HG03439 (cell line): Measurements from ENCODE around the gene LRRFIP1.
"Not testable (repeated sequence)": the region's sequence is repeated elsewhere in the genome, so short reads cannot be mapped to it uniquely, and the experiment has no call there.

Experiments used
- ATAC-seq: cut with Tn5 transposase; IDR thresholded peaks from one replicate; pipeline ENCODE4 v1.9.1; 2021; ENCODE audit warnings: mild to moderate bottlenecking, moderate library complexity; ENCODE audit not compliant: unreplicated experiment

The LRRFIP1 gene

DNA sequence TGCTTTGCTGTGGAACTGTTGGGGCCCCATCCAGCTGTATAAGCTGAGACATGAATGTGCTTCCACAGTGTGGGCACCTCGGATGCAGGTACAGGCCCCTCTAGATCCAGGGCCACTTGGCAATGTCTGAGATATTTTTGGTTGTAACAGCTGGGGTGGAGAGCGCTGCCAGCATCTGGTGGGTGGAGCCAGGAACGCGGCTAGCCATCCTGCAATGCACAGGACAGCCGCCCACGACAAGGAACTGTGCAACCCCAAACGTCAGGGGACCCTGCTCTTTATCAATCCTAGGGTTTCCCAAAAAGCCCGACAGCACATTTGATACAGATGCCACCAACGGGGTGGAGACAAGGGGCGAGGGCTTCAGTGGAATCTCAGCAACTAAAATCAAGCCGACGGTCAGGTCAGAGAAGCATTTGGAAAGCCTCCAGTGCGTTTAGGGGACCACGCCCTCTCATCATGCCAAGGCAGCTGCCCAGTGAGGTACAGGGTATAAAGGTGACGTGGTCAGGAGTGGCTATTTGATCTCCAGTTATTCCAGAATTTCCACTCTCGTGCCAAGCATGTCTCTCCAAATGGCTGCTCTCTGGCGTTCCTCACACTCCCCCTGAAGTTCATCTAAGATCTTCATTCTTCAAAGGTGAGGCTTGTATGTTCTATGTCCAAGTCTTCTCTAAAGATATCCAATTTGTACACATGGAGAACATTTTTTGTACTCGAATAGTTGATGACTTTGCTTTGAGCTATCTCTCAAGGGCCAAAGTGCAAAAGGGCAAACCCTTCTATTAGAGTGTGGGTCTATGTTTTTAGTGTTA is 55.7 kb downstream of the LRRFIP1 start:
- no peak for ATAC-seq

DNA sequence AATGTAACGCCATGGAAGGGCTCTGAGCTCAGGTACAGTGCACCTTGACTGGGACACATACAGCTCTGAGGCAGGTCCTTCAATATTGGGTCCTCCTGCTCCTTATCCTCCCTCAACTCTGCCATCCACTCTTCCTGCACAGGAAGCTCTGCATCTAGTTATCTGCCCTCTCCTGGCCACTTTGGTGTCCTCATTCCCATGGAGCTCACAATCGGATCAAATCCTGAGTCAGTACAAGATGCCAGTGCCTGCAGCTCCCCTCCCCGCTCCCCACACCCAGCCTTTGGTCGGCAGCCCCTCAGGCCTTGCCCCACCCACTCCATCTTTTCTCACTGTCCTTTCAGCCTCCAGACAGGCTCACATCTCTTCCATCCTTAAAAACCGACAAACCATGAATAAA is 58.0 kb downstream of the LRRFIP1 start:
- ATAC-seq = no peak

DNA sequence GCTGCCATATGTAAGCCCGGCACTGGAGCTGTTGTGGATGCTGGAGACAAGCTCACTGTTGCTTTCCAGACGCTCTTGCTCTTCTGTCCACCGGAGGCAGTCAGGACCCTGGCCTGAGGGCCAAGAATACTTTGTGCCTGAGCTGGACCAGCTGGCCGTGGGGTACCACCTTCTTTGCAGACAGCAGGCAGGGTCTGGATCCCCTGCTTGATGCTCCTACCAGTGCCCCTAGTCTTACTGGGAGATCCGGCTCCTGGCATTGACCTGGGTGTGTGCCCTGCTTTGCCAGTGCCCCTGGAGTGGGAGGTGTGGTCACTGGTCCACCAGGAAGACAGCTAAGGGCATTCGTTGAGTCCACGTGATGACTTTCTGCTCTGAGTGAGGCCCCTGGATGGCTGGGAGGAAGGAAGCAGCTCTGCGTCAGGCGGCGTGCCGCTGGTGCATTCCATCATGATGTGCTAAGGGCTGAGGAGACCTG is 59.3 kb downstream of the LRRFIP1 start:
- no peak for ATAC-seq

DNA sequence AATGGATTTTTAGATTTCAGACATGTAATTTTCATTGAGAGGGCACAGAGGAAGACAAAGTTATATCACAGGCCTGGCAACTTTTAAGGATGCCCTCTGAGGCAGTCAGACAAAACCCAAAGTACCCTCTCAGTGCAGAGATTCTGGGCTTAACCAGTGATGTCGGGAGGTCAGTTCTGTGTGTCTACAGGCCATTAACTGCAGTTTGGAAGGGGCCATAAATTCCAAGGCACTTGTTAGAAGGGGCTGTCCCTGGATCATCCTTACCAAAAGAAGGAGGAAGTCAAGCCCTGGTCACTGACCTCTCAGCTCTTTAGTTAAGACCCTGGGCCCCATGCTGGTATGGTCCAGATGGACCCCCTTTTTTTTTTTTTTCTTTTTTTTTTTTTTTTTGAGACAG is 60.7 kb downstream of the LRRFIP1 start:
- ATAC-seq = no peak

DNA sequence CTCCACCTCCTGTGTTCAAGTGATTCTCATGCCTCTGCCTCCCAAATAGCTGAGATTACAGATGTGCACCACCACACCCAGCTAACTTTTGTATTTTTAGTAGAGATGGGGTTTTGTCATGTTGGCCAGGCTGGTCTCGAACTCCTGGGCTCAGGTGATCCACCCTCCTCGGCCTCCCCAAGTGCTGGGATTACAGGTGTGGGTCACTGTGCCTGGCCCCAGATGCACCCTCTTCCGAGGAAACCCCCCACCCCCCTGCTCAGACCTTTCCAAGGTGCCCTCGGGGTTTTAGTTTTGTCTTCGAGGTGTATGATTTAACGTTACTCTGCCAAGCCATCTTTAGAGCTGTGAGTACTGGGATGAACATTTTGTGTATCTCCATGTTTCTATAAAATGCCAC is 61.2 kb downstream of the LRRFIP1 start:
- not testable (repeated sequence) for ATAC-seq

DNA sequence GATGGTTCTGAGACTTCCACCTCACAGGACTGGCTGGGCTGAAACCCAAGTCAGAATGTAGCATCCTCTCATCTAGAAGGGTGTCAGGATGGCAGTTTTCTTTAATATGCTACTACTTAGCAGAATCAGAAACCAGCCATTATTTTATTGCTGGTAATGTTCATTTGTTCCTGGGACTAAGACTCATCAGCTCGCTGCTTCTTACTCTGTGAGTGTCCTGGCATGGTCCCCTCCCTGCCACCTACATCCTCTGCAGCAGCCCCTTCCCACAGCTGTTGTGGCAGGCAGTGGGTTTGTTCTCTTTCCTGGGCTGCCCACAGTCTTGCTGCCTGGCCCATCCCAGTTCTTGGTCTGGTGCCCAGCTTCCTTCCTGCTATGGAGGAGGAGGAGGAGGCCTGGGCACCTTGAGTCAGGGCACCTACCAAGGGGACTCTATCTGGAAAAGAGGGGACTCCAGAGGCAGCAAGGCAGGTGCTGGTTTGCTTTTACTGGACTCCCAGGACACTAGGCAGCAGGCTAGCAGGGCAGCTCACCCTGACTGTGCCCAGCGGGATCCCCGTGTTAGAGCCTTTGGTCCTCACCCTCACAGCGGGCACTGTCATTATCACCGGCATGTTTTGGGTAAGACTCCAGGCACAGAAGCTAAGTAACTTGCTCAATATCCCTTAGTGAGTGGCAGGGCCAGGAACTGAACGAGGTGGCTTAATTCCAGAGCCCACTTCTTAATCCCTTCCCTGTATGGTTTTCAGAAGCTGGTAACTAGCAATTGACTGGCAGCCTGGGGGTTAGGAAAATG is 62.1 kb downstream of the LRRFIP1 start:
- ATAC-seq = no peak

DNA sequence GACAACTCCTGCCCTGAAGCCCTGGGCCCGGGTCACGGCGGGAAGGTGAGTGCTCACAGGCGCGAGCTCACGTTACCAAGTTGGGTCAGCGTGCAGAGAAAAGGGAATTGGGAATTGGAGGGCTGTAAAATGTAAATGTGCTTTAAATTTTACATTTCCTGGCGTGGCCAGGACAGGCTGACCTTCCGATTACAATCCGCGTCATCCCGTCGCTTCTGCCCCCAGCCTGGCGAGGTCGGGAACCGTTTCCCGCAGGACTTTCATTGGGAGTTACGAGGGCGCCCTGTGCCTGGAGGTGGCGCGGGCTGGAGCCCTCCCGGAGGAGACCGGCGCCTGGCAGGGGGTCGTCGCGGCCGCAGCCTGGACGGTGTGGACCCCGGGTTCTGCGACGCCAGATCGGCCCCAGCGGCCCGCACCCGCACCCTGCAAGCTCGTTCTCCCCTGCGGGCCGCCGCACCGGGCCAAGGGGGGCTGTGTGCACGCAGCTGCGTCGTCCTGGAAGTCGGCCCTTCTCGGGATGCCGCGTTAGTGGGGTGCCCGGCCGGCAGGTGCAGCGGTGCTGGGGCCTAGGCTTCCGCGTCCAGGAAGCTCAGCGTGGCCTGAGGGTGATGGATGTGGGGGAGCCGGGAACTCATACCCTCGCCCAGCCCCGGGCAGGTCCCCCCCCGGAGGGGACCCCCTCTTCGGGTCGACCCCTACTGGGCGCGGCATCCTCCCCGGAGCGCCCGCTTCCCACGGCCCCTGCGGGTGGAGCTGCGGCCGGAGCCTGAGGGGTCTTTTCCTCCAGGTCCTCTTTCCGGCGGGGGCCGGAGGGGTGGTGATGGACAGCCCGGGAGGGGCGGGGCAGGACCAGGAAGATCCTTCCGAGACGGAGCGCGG is 63.9 kb downstream of the LRRFIP1 start:
- peak; percentile 33 for ATAC-seq

DNA sequence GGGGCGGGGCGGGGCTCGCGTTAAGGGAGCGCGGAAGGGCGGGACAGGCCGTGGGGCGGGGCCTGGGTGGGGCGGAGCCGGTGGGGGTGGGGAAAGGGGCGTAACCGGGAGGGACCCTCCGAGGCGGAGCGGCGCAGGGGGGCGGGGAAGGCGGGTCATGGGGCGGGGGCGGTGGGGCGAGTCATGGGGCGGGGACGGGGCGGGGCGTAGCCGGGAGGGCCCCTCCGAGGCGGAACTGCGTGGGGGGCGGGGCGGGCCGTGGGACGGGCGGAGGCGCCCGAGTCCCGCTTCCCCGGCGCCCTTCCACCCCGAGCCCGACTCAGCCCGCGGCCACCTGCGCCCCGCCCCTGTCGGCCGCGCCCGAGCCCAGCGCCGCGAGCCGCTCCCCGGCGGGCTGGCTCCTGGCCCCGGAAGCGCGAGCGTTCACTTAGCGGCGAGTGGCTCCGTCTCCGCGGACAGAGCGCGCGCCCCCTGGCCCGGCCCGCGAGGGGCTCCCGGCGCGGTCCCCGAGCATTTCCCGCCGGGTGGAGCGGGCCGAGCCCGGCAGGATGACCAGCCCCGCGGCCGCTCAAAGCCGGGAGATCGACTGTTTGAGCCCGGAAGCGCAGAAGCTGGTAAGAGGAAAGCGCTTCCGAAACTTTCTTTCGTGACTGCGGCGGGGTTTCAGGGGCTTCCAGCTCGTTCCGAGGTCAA is 64.7 kb downstream of the LRRFIP1 start:
- peak; percentile 53 for ATAC-seq

DNA sequence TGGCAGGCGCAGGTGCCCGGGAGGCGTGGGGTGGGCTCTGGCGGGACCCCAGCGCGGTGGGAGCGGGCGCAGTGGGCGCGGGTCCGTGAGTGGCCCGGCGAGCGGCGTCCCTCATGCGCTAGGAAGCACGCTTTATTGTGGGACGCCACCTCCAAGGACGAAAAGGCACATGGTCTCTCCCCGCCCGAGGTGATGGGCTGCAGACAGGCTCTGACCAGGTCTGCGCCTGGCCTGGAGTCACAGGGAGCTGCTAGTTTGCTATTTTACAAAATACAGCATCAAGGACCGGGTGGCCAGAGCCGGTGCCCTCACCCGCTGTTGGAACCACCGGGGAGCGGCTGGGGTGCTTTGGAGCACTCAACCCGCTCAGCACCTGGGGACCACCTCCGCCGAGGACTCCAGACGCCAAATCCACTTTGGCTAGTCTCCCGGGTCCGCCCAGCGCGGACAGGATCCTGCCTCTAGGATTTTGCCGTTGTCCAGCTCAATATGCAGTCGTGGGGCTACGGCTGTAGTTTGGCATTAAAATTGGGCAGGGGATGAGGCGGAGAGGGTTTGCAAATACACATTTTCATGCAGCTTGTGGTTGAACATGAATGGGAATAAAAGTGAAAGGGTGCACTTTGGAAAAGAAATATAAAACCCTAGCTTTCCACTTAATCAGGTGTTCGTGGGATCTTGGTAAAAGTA is 65.4 kb downstream of the LRRFIP1 start:
- peak; percentile 7 for ATAC-seq

DNA sequence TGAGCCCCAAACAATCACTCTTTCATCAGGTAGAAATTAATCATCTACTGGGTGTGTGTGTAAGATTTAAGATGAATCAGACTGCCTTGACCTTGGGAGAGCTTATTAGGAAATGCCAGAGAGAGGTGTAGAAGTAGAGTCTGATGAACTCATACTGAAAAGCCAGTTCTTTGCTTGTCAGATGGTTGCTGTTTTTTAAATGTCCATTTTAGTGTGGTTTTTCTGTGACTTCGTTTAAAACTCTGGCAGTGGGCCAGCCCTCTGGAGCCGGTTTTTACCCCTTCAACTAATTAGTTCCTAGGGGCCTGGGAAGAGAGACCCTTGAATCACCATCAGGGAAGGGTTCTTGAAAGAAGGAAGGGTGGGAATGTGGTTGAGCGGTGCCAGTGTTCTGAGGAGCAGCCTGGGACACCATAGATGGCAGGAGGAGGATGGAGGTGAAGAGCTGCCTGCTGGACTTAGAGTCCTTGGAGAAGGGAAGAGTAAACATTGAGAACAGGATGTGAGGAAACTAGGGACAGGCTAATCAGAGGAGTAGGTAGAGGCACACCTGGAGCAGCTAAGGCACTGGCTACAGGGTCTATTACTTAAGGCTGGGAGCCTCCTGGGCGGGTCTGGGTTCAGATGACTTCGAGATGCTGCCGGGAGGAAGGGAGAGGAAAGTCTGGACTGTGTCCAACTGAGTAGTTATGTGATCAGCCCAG is 66.1 kb downstream of the LRRFIP1 start:
- ATAC-seq = no peak

DNA sequence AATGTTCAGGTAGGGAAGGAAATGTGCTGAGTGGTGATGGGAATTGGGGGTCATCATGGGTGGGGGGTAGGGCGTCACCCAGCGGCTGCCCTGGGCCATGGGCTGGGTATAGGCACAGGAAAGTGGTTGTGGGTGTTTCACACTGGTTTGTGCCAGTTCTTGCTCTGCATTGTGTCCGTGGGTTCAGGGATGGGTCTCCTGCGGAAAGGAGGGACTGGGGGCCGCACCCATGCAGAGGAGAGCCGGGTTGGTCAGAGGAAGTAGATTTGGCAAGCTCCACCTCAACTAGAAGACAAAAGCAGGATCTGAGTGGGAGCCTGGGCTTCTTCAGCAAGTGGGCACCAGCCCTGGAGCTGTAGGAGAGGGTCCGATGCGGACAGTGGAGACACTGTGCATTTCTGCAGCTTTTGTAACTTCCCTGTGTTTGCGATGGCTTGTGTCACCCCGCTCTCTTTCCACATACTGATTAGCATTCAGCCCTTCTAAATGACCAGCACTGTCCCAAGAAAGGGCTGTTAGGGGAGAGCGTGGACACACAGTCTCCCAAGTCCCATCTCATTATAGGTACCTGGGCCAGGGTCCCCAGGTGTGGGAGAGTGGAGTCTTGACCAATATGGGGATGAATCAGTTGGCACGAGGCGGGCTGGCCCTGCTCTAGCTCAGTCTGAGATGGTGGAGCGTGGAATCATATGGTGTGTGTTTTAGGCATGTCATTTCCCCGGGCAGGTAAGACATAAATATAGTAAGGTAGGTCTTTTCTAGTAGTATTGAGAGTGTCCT is 67.2 kb downstream of the LRRFIP1 start:
- no peak for ATAC-seq

DNA sequence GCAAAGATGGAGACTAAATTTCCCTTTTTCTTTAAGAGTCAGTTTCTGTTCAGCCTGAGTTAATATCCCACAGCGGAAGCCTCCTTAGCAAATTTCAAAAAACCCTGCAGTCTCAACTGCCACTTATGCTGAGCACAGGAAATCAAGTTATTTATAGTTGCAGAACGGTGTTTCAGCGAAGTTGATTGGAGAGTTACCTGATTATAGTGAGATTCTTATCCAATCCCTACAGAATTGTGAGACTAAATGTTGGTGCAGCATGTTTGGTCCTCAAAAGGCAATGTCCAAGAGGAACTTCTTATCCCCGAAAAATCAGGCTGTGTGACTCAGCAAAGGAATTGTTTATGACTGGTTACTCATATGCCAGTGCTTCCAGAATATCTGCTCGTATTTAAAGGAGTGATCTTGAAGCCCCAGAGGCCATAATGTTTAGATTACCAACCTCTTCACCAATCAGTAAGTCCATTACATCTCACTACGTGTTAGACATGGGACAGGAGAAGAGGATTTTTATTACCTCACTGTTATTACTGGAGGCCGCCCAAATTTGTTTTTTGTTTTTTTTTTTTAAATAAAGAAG is 67.9 kb downstream of the LRRFIP1 start:
- no peak for ATAC-seq

DNA sequence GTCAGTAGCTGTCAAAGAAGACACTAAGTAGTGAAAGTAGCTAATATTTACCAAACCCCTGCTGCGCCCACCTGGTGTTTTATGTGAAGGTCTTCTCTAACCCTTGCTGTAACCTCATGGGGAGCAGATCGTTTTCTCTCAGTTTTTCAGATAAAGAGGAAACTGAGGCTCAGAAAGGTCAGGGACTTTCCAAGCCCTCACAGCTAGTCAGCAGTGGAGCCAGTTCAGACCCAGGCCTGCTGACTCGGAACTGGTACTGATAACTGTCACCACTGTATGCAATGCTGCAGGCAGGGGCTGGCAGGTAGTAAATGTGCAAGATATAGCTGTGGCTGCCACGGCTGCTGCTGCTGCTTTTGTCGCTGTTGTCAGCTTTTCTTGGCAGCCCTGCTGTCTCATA is 69.1 kb downstream of the LRRFIP1 start:
- no peak for ATAC-seq

DNA sequence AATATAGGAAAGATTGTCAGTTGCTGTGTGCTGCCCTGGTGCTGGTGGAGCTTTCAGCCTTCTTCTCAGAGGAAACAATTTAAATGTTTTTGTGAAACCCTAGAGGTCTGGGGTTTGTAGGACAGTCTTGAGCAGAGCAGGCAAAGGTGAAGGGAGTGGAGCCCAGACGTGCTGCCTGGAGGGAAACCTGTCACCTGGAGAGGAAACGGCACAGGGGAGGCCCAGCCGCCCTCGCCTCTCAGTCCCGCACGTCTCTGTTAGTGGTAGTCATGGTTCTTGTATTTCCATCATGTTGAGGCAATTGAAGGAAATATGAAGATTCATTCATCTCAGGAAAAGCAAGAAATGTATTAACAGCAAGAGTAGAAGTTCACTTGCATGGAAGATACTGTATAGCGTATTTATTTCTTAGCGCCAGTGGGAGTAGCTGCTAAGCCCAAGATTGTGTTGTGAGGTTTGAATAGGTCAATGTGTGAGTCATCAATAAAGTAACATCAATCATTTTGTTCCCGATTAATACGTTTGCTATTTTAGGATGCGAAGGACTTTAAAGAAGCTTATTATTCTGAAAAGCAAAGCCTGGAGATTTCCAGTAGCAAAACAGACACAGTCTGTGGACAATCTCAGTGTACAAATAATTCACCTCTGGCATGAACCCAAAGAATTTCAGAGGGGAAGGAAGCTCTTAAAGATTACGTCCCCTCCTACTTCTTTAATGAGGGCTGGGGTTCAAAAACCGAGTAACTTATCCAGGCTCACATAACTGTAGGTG is 70.4 kb downstream of the LRRFIP1 start:
- ATAC-seq = no peak

DNA sequence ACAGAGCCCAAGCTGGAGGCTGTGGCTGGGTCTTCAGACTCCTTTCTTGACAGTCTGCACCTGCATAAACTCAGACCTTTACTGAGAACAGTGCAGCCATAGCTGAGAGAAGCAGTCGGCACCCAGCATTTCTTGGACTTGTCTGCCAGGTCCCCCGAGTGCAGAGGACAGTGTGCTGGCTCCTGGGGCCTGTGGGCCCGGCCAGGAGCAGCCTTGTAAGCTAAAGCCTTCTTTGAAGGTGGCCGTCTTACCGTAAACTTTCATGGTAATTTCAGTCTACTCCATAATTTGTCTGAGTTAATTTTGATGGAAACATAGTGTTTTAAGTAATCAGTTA is 70.9 kb downstream of the LRRFIP1 start:
- no peak for ATAC-seq

DNA sequence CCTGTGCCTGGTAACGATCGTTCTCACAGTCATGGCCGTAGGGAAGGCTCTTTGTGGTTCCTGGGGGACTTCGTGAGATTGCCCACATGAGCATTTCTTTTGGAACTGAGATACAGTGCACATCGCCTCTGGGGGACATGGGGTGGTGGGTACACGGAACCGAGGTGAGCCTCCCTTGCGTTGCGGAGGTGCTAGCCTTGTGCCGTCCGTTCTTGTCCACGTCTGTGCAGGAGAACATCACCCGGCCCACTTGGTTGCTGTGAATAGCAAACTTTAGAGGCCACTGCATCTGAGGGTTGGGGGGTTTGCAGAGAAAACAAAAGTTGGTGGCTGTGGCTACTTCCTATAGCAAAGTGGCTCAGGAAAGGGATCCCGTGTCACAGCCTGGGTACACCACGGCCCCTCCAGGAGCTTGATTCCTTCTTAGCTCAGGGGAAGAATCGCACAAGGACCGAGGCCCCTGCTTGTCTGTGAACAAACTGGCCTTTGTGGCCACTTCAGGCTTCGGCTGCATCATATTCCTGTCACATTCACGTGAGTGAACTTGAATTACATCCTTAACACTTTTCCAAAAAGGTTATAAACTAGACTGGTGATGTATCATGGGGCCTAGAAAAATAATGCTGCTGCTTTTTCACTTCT is 72.6 kb downstream of the LRRFIP1 start:
- ATAC-seq = no peak

DNA sequence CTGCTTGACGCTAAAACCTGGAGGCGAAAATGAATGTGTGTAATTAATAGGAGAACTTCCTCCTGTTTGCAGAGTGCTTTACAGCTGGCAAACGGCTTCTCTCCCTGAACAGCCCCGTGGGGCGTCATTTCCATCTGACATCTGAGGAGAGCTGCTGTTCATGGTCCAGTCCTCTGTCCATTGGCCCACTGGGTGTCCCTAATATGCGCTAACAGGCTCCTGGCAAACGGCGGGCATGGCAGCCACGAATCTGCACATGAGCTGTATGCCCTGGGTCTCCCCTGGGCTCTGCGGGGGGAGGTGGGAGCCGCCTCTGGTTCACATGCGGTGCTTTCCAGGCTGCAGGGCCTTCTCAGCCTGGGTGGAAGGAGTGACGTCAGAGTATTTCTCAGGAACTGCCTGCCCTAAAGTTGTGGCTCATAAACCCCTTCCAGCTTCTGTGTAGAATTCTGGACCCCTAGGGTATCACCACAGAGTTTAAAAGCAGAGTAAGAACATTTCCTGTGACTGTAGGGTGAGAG is 73.2 kb downstream of the LRRFIP1 start:
- no peak for ATAC-seq
